M059J (cell line): Measurements from ENCODE around the gene ADK. TPM values are rescaled to one million over a fixed set of nuclear protein-coding genes. Genes with fewer than 3 reads are reported as not detected.
"Not testable (repeated sequence)": the region's sequence is repeated elsewhere in the genome, so short reads cannot be mapped to it uniquely, and the experiment has no call there.

Source experiments
- DNase-seq: peaks from one replicate; pipeline ENCODE4 v3.0.0-alpha.2; 2012; ENCODE audit warnings: low read depth
- total RNA-seq: library from RNA; depleted of rRNA; stranded (reverse); fragments of >200 nt; shearing (Covaris generic); gene quantifications from 2 replicates; pipeline ENCODE4 v1.2.3, GENCODE V29; 2014

The ADK gene
- total RNA-seq, 1 experiment from 2014 or later = 72.7 TPM

DNA sequence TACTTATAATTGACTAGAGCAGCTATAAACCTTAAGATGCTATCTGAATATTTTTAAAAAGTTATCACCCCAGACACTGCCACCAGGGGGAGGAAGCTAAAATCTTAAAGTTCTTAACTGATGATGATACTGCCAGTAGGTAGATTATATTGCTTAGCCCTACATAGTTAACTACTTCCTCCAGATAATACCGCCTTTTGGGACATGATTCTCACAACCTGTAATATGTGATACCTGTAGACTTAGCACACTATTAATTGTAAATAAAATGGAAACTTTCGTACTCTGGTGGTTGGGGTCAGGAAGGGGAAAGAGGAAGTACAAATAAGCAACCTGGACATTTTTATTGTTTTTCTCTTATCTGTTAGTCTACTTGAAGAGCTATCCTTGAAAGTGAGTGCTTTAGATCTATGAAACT, 268.9 kb downstream of the ADK start:
- peak; percentile 26 for DNase-seq

DNA sequence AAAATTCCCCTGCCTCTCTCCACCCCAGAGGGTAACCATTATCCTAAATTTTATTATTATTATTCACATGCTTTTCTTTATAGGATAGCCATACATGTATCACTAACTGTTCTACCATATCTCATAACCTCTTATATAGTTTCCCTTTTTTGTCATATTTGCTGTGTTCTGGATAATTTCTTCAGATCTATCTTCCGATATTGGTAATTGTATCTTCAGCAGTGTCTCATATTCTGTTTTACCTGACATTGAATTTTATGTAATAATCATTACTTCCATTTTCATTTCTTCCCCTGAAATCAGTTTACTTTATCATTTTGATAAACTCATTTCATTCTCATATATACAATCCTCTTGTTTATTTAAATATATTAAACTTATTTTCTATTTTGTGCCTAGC, 273.5 kb downstream of the ADK start:
- no peak for DNase-seq

DNA sequence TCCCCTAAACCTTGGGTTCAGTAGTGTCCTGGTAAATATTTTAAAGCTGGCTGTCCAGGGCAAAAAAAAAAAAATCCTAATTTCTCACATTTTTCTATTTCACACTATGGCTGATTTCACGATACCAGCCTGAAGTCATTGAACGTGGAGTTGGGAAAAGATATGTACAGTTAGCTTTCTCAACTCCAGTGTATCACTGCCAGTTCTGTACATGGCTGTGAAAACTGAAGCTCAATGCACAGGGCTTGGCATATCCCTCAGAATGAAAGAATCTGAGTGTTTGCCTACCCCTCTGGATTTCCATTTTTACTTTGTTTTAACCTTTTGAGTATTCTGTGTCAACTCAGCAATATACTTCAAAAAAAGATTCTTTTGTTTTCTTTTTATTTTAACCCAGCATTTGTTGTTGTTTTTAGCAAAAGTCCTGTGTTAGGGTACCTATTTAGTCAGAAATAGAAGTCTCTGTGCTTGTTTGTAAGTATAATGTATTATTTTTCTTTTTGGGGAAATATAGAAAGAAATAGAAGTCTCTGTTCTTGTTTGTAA, 274.5 kb downstream of the ADK start:
- no peak for DNase-seq

- no peak for DNase-seq
Measured at GRCh38 chr10:74431816-74432215, 280.8 kb downstream of the ADK start.

- peak; percentile 76 for DNase-seq
Measured at GRCh38 chr10:74432841-74433594, 282.0 kb downstream of the ADK start.

- DNase-seq = no peak
Measured at GRCh38 chr10:74433595-74433956, 282.6 kb downstream of the ADK start.

DNA sequence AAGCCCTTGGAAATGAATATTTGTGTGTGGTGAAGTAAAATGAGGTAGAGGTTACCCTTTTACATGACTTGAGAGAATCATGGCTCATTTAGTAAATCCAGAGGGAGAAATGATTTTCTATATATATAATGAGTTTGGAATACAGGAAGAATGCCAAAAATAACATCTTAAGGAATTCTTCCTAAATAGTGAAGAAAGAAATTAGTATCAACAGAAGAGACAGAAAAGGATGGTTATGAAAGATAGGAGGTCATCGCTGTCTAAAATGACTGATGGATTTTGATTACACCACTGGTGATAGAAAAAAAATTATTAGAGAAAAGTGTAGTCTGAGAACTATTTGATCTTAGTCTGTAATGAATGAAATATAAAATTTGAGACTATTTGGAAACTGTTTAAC, 283.0 kb downstream of the ADK start:
- DNase-seq = no peak

GRCh38 chr10:74434547-74434946, 283.5 kb downstream of the ADK start:
- DNase-seq = no peak

- DNase-seq = no peak
Measured at GRCh38 chr10:74436523-74437170, 285.6 kb downstream of the ADK start.

GRCh38 chr10:74437822-74438221, 286.8 kb downstream of the ADK start:
- peak; percentile 68 for DNase-seq

DNA sequence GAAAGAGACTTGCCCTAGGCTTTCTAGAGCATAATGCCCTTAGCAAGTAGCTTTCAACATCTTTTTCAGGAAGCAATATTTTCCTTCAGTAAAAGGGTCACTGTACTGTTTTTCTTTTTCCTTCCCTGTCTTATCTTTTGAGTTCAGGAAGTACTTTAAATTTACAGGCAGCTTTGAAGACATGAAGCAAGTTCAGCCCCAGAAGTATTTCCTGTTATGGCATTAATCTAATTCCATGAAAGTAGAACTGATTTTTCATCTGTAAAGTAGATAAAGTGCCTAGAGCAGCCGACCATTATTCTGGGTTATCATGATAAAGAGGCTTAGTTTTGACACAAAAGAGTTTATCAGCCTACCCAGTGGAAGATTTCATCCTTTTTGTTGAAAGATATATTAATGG, 288.2 kb downstream of the ADK start:
- DNase-seq = no peak

GRCh38 chr10:74445493-74445892, 294.5 kb downstream of the ADK start:
- DNase-seq = no peak

GRCh38 chr10:74450602-74451001, 299.6 kb downstream of the ADK start:
- DNase-seq = no peak

DNA sequence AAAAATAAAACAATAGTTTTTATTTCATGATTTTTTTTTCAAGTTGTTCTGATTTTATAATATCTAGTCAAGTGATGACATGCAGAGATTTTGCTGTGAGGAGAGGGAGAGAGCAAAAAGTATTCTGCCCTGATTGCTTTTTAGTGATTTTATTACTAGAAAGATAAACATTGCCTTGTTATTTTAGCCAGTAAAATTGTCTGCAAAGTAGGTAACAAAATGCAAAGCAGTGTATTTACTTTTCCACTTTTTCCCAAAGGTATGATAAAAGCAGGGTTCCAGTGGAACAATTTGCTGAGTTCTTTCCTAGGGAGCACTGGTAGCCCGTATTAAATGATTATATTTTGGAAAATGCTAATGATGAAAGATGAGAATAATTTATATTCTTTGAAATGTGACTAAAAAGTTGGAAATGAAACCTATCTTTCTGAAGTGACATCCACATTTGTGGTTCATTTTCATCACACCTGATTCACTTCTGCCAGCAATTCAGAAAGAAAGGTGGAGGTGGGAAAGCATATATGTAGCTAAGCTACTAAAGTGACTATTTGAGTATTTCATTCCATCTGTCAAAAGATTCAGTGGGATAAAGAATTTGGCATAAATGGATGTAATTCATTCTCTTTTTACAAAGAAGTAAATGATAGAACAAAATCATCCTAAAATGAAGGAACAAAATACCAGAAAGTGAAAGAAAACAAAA, 300.3 kb downstream of the ADK start:
- no peak for DNase-seq

- no peak for DNase-seq
Measured at GRCh38 chr10:74453169-74453568, 302.1 kb downstream of the ADK start.

DNA sequence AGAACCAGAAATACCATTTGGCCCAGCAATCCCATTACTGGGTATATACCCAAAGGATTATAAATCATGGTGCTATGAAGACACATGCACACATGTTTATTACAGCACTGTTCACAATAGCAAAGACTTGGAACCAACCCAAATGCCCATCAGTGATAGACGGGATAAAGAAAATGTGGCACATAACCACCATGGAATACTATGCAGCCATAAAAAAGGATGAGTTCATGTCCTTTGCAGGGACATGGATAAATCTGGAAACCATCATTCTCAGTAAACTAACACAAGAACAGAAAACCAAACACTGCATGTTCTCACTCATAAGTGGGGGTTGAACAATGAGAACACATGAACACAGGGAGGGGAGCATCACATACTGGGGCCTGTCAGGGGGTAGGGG, 306.5 kb downstream of the ADK start:
- not testable (repeated sequence) for DNase-seq

DNA sequence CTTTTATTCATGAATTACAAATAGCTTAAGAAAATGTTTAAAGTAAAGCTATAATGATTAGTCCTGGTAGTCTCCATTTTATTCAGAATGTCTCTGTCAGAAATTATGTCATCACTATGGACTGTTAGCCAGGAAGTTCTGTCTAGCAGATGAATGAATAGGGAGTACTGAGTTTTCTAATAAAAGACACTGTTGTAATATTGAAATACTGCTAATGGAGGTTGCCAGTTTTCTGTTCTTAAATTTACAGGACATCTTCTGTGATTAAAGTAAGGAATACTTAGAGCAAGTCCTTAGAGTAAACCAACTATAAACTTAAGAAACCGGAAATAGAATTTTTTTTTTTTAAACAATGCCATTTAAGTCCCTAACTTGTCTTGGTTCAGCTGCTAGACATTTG, 309.8 kb downstream of the ADK start:
- no peak for DNase-seq

DNA sequence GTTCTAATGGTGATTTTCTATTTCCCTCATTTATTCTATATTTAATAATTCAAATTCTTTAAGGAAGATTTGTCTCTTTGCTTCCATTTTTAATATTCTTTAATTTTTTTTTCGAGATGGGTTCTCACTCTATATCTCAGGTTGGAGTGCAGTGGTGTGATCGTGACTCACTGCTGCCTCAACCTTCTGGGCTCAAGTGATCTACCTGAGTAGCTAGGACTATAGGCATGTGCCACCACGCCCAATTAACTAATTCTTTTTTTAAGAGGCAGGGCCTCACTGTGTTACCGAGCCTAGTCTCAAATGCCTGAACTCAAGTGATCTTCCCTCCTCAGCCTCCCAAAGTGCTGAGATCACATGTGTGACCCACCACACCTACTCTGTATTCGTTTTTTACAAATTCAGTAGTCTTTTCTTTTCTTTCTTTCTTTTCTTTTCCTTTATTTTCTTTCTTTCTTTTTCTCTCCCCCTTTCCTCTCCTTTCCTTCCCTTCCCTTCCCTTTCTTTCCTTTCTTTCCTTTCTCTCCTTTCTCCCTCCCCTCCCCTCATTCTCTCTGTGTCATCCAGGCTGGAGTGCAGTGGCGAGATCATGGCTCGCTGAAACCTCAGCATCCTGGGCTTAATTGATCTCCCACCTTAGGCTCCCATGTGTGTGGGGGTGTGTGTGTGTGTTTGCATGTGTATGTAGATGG, 323.1 kb downstream of the ADK start:
- no peak for DNase-seq

- not testable (repeated sequence) for DNase-seq
Measured at GRCh38 chr10:74476162-74476706, 325.2 kb downstream of the ADK start.

DNA sequence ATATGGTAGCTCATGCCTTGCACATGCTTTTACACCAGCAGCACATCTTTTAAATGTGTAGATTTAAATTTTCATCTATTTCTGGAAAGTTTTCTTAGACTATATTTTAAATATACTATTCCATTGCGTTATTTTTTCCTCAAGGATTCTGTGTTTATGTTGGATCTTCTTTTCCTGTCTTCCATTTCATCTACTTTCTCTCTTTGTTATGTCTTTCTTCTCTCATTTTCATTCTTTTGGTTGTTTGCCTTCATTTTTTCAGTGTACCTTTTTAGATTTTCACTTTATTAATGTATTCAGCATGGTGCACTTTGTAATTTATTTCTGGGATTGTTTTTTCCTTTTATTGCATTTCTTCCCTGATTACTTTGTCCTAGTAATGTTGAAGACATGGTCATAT, 329.8 kb downstream of the ADK start:
- DNase-seq = no peak

DNA sequence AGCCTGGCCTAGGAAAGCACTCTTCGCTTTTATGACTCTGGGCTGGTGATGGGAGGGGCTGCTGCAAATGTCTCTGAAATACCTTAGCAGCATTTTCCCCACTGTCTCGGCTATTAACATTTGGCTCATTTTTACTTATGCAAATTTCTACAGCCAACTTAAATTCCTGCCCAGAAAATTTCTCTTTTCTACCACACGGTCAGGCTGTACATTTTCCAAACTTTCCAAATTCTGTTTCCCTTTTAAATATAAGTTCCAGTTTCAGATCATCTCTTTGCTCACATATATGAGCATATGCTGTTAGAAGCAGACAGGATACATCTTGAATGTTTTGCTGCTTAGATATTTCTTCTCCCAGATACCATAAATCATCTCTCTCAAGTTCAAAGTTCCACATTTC, 332.3 kb downstream of the ADK start:
- no peak for DNase-seq

DNA sequence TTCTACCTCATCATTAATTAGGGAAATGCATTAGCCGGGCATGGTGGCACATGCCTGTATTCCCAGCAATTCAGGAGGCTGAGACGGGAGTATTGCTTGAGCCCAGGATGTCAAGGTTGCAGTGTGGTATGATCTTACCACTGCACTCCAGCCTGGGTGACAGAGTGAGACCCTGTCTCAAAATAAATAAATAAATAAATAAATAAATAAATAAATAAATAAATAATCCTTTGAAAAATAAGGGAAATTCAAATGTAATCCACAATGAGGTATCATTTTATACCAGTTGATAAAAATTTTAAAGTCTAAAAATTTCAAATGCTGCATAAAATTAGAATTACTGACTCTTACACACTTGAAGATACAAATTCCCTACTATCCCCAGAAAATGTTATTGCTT, 334.3 kb downstream of the ADK start:
- DNase-seq = no peak
